Activated CD4-positive, alpha-beta memory T cell treated with anti-CD3 and anti-CD28 coated beads, Interleukin-2, amount 10 ng/mL, durations not matched to agents 7 days and 5 days (primary cell): Measurements from ENCODE around the gene C5orf34. TPM values are rescaled to one million over a fixed set of nuclear protein-coding genes. Genes with fewer than 3 reads are reported as not detected.
"Not testable (repeated sequence)": the region's sequence is repeated elsewhere in the genome, so short reads cannot be mapped to it uniquely, and the experiment has no call there.

Source experiments
- CTCF ChIA-PET: fragments of 350-600 bp; sonication (Branson Sonifier 250); formaldehyde crosslinking; loops from one replicate; lab custom pipeline; 2021; ENCODE audit warnings: antibody characterized with exemption, inconsistent platforms; lab: Charles Lee
- POLR2A ChIA-PET: fragments of 350-600 bp; sonication (Branson Sonifier 250); formaldehyde crosslinking; loops from one replicate; lab custom pipeline; 2021; ENCODE audit warnings: antibody characterized with exemption; lab: Charles Lee
- DNase-seq: peaks from one replicate; pipeline ENCODE4 v3.0.0-alpha.2; 2020
- H3K27ac Mint-ChIP-seq: one replicate; pipeline ENCODE4 v1.8.0; 2021; ENCODE audit warnings: mild to moderate bottlenecking, mixed read lengths
- H3K27me3 Mint-ChIP-seq: one replicate; pipeline ENCODE4 v1.8.0; 2021; ENCODE audit warnings: mixed read lengths
- H3K36me3 Mint-ChIP-seq: one replicate; pipeline ENCODE4 v1.8.0; 2021; ENCODE audit warnings: low read depth, mixed read lengths
- H3K4me1 Mint-ChIP-seq: one replicate; pipeline ENCODE4 v1.8.0; 2021; ENCODE audit warnings: mixed read lengths
- H3K4me3 Mint-ChIP-seq: one replicate; pipeline ENCODE4 v1.8.0; 2021; ENCODE audit warnings: mild to moderate bottlenecking, mixed read lengths
- H3K9me3 Mint-ChIP-seq: one replicate; pipeline ENCODE4 v1.8.0; 2021; ENCODE audit warnings: mixed read lengths
- total RNA-seq, 2 experiments: library from RNA; stranded (reverse); gene quantifications; one replicate each; pipeline ENCODE4 v1.2.3, GENCODE V29; 2021

Gene C5orf34, protein sequence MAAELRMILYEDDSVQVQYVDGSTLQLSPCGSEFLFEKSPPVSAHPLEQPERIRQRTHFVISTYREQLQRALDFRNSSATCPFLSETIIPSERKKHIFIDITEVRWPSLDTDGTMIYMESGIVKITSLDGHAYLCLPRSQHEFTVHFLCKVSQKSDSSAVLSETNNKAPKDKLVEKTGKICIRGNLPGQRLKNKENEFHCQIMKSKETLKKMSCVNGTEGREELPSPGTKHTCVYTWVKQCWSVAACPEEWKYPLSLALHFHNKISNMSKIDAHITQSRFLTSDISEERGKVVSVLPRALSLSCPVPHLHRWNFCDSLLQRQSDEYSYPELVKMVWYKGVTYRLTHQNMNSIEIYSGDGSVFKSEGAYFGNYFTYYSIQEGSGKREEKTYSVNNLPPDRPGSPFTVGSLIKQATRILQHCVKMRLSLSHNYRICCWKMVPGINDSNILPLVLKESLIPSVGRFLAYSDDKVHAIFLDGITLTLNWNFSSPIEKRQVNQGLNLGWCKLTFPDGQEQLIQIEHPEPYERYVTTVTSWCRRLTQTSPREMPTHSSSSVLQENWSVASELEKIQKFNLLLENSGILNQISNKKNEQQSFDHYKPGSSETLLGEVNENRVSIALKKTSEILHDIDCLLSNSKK
- total RNA-seq: 1 to 10 TPM; 7.7 to 8.5 TPM

DNA sequence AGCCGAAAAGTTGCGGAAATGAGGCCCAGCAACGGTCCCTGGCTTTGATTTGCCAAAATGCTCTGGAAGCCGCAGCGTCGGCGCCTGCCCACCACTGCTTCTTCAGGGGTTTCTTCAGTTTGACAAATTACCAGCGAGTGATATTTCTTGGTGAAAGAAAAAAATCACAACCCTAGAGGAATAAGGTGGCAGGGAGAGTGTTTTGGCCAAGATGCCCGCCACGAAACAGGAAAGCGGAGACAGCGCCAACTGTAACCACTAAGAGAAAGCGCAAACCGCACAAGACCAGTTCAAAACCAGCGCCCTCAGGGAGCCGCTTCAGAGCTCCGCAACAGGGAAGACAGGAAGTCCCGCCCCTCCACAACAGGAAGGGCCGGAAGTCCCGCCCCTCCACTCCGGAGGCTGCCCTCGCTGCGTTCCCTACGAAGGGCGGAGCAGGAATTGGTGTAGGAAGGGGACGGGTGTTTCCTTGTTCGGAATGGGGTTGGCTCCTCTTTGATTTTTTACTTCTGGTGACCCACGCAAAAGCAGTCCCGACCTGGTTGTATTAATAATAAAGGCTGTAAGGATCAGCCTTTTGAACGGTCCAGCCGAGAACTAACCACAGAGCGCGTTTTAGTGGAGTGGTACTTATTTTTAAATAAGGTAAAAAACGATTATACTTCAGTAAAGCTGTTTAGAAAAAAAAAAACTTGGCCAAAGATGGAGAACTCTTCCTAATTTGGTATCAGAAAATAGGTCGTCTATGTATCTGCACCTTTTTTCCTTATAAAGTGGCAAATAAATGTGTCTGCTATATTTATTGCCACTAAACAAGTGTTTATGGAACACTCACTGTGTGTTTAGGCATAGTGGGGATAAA is at the start of gene C5orf34:
Gene C5orf34 (minus strand): TSS at position 333 of the 862 bp plus-strand sequence. CDS start 5,809 bp downstream, outside the sequence.
- Mint-ChIP-seq H3K27me3 (no peaks in the 10 kb centered on the region), H3K27ac (peak within 1 kb of the TSS; percentile 97), H3K4me1 (peaks cover 37% of the 10 kb centered on the region), H3K9me3 (peaks cover 4% of the 10 kb centered on the region), H3K36me3 (peaks cover 18% of the 10 kb centered on the region), H3K4me3 (peak within 1 kb of the TSS; percentile 94)
- ChIA-PET POLR2A (interaction anchor here (0.8 to 4.6 kb wide), 17 partner anchors 9 to 1611 kb away, joined by 3 to 117 read pairs (median 4); partner anchors contain the start of genes HMGCS1, NNT, RIMOC1 and TMEM267), CTCF (interaction anchor here (0.9 to 2.8 kb wide), 8 partner anchors 19 to 409 kb away, joined by 3 to 20 read pairs (median 4); partner anchors contain the start of genes NNT, TMEM267 and ZNF131)
- peak; percentile 94 for DNase-seq

DNA sequence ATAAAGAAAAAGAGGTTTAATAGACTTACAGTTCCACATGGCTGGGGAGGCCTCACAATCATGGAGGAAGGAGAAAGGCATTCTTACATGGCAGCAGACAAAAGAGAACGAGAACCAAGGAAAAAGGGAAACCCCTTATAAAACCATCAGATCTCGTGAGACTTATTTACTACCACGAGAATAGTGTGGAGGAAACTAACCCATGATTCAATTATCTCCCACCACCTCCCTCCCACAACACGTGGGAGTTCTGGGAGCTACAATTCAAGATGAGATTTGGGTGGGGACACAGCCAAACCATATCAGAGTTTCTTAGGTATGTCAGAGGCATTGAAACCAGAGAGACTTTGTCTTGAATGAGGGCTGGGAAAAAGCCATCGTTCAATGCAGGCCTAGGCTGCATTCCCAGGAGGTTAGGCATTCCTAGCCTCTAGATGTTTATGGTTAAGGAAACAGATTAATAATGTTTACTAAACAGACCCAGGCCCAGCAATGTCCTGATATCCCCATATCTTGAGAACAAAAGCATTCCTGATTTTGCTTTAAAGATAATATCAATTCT is 49.4 kb upstream of the C5orf34 start:
- H3K4me1 Mint-ChIP-seq: no peaks in the 10 kb centered on the region

DNA sequence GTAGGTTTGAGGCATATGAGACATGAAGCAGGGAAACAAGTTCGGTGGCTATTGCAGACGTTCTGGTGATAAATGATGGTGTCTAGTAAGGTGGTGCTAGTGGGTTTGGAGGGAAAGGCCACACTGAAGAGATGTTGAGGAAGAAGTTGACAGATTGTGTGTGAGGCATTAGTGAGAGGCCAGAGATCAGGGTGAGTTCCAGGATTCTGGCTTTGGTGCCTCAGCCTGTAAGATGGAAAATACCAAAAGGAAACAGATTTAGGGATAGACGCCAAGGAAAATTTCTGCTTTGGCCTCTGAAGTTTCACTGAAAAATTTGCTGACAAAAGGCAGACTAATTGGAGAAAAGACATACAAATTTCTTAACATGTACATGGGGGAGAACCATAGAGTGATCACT is 48.4 kb upstream of the C5orf34 start:
- ChIA-PET CTCF (no interaction called here), POLR2A (no interaction called here)
- no peak overlapping the region for H3K4me3 Mint-ChIP-seq

More for the DNA sequence above, 49.4 kb upstream of the C5orf34 start:
- ChIA-PET POLR2A (no interaction called here), CTCF (no interaction called here)
- Mint-ChIP-seq H3K27ac (no peak overlapping the region), H3K4me3 (no peak overlapping the region), H3K36me3 (no peaks in the 10 kb centered on the region), H3K9me3 (no peaks in the 10 kb centered on the region), H3K27me3 (peaks cover 7% of the 10 kb centered on the region)
- no peak for DNase-seq

DNA sequence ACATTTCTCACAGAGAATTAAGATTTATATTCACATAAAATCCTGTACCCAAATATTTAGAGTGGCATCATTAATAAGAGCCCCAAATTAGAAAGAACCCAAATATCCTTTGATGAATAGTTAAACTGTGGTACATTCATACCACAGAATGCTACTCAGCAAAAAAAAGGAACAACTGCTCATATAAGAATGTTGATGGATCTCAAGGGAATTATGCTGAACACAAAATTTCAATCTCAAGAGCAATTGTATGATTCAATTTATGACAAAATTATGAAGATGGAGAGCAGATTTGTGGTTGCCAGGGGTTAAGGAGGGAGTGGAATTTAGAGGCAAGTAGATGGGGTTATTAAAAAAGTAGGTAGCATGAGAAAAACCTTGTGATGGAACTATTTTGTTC is 46.4 kb upstream of the C5orf34 start:
- H3K4me1 Mint-ChIP-seq: peaks cover 7% of the 10 kb centered on the region
- ChIA-PET CTCF (no interaction called here), POLR2A (interaction anchor here (1.0 kb wide), 1 partner anchor 41 kb away, joined by 3 read pairs; the partner anchor contains the start of gene NNT)
- DNase-seq: no peak
- peaks cover 7% of the 10 kb centered on the region for H3K27me3 Mint-ChIP-seq
- no peak overlapping the region for H3K4me3 Mint-ChIP-seq
- no peaks in the 10 kb centered on the region for H3K9me3 Mint-ChIP-seq
- no peaks in the 10 kb centered on the region for H3K36me3 Mint-ChIP-seq
- no peak overlapping the region for H3K27ac Mint-ChIP-seq

More for the DNA sequence above, 48.4 kb upstream of the C5orf34 start:
- Mint-ChIP-seq H3K9me3 (no peaks in the 10 kb centered on the region), H3K36me3 (no peaks in the 10 kb centered on the region), H3K27me3 (peaks cover 7% of the 10 kb centered on the region), H3K27ac (no peak overlapping the region), H3K4me1 (no peaks in the 10 kb centered on the region)
- DNase-seq: no peak

DNA sequence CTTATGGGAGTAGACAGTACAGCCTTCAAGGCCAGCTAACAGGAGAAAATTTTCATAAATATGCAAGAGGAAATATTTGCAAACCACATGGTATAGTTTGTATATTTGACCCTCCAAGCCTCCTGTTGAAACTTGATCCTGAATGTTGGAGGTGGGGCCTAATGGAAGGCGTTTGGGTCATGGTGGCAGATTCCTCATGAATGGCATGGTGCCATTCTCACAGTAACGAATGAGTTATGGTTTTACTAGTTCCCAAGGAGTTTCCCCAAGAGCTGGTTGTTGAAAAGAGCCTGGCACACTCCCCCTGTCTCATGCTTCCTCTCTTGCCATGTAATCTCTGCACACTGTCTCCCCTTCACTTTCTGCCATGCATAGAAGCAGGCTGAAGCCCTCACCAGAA is 45.2 kb upstream of the C5orf34 start:
- DNase-seq: no peak
- H3K27ac Mint-ChIP-seq: no peak overlapping the region
- POLR2A ChIA-PET: interaction anchor here (0.8 to 1.4 kb wide), 3 partner anchors 42 to 44 kb away, joined by 3 to 5 read pairs (median 3); partner anchors contain the start of gene NNT
- CTCF ChIA-PET: interaction anchor here (1.4 kb wide), 1 partner anchor 76 kb away, joined by 3 read pairs; no protein-coding TSS in a partner anchor
- no peaks in the 10 kb centered on the region for H3K9me3 Mint-ChIP-seq
- peaks cover 4% of the 10 kb centered on the region for H3K36me3 Mint-ChIP-seq
- H3K27me3 Mint-ChIP-seq: peaks cover 7% of the 10 kb centered on the region
- H3K4me3 Mint-ChIP-seq: no peak overlapping the region
- peaks cover 12% of the 10 kb centered on the region for H3K4me1 Mint-ChIP-seq

DNA sequence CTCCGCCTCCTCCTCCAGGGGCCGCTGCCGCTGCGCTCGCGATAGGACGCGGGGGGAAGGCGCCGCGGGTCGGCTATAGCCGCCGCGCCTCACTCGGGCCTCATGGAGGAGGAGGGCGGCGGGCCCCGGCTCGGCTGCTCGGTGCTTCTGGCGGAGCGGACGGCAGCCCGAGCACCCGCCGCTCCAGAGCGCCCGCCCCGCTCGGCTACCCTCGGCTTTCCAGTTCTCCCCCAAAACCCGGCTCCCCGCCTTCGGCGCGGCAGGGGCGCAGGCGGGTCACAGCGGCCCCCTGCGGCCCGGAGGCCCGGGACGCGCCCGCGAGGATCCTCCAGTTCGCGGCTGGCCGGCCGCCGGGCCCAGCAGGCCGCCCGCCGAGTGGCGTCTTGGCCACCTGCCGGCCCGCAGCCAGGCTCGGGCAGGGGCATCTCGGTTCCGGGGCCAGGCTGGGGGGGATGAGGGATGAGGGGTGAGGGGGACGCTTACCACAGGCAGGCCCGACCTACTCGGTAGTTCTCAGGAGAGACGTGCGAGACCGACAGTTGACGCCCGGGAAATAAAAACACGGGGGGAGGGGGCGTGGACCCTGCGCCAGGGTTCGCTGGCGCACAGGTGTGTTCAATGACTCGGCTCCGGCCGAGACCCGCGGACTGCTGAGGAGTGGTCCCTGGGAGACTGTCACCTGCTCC is 42.1 kb upstream of the C5orf34 start, which contains the start of gene PAIP1:
Gene PAIP1 (minus strand): TSS at position 221 of the 686 bp plus-strand sequence. CDS start 231 bp downstream, outside the sequence.
- Mint-ChIP-seq H3K4me3 (peak within 1 kb of the TSS; percentile 86), H3K27ac (peak within 1 kb of the TSS; percentile 87), H3K4me1 (peaks cover 14% of the 10 kb centered on the region), H3K27me3 (peaks cover 7% of the 10 kb centered on the region), H3K9me3 (no peaks in the 10 kb centered on the region), H3K36me3 (peaks cover 5% of the 10 kb centered on the region)
- DNase-seq: peak; percentile 87
- CTCF ChIA-PET: interaction anchor here (0.7 kb wide), 1 partner anchor 46 kb away, joined by 5 read pairs; the partner anchor contains the start of gene NNT
- POLR2A ChIA-PET: interaction anchor here (1.0 to 5.3 kb wide), 8 partner anchors 12 to 73 kb away, joined by 3 to 60 read pairs (median 10); partner anchors contain the start of genes NNT and TMEM267

DNA sequence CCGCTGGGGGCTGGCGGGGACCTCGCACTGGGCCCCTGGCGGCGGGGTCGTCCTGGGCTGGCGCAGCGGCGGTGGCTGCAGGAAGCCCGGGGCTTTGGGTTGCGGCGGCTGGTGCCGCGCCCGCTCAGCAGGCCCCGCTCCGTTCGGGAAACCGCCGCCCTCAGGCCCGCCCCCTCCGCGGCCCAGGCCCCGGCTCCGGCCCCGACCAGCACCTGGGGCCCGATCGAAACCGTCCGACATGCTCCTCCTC is 41.6 kb upstream of the C5orf34 start:
- H3K9me3 Mint-ChIP-seq, H3K27ac Mint-ChIP-seq, H3K36me3 Mint-ChIP-seq, DNase-seq, H3K27me3 Mint-ChIP-seq: not testable (repeated sequence)
- ChIA-PET POLR2A (interaction anchor here (0.7 to 5.3 kb wide), 10 partner anchors 12 to 243 kb away, joined by 3 to 60 read pairs (median 10); partner anchors contain the start of genes C5orf34, HMGCS1, NNT and TMEM267), CTCF (interaction anchor here (1.2 to 2.5 kb wide), 2 partner anchors 46 to 59 kb away, joined by 3 to 11 read pairs; partner anchors contain the start of gene NNT)
- Mint-ChIP-seq H3K4me1 (peaks cover 14% of the 10 kb centered on the region), H3K4me3 (peak overlapping the region; percentile 86)

DNA sequence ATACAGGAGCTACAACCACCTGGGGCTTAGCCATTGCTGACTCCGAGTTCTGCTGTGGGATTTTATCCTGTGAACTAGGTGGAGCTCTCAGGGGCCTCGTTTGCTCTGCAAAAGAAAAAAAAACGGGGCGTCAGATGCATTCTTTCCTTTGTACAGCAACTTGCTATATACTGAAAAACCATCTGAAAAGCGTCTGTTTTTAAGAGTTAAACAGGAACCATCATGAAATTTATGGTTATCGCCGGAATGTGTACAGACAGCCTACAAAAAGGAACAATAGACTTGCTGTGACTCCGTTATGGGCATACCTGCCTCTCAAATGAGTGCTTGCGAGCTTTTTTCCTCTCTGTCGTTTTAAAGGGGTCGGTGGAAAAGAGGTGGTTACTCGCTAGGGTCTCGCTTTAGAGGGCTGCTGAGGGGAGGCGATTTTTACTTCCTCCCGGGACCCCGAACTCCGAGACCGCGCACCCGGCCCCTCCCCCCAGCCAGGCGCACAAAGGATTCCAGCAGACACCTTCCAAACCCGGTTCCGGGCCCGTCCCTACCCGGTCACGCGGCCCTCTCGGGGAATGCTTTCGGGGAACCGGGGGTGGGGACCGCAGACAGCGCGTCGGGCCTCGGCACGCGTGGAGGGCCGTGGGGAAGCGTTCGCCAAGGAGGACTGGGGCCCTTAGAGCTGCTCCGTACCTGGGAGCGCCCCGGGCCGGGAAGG is 41.1 kb upstream of the C5orf34 start:
- peak; percentile 50 for DNase-seq
- peak overlapping the region; percentile 87 for H3K27ac Mint-ChIP-seq
- peak overlapping the region; percentile 86 for H3K4me3 Mint-ChIP-seq
- H3K36me3 Mint-ChIP-seq: peaks cover 7% of the 10 kb centered on the region
- peaks cover 16% of the 10 kb centered on the region for H3K4me1 Mint-ChIP-seq
- CTCF ChIA-PET: interaction anchor here (0.7 to 2.5 kb wide), 7 partner anchors 41 to 548 kb away, joined by 3 to 14 read pairs (median 4); partner anchors contain the start of genes C5orf34, NNT and TMEM267
- peaks cover 4% of the 10 kb centered on the region for H3K27me3 Mint-ChIP-seq
- H3K9me3 Mint-ChIP-seq: no peaks in the 10 kb centered on the region
- POLR2A ChIA-PET: interaction anchor here (0.7 to 5.3 kb wide), 14 partner anchors 11 to 538 kb away, joined by 3 to 60 read pairs (median 5); partner anchors contain the start of genes C5orf34, HMGCS1, NNT and TMEM267

DNA sequence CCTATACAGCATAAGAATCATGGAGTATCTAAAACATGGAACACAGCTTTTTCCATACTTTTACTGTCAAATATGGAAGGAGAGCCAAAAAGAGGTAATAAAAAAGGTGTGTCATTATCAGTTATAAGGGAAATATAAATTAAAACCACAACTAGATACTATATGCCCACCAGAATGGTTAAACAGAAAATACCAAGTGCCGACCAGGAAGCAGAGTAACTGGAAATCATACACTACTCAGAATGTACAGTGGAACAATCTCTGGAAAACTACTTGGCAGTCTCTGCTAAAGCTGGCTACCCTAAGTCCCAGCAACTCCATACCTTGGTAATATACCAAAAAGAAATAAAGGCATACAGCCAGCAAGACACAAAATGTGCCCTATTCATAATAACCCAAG is 39.5 kb upstream of the C5orf34 start:
- no peaks in the 10 kb centered on the region for H3K27me3 Mint-ChIP-seq
- H3K4me1 Mint-ChIP-seq: peaks cover 19% of the 10 kb centered on the region
- H3K27ac Mint-ChIP-seq: no peak overlapping the region
- no peak overlapping the region for H3K4me3 Mint-ChIP-seq
- no peak for DNase-seq
- peaks cover 13% of the 10 kb centered on the region for H3K36me3 Mint-ChIP-seq
- ChIA-PET CTCF (interaction anchor here (0.7 to 2.5 kb wide), 5 partner anchors 10 to 71 kb away, joined by 3 to 14 read pairs (median 6); partner anchors contain the start of genes C5orf34, NNT and TMEM267), POLR2A (interaction anchor here (0.9 to 5.3 kb wide), 8 partner anchors 10 to 433 kb away, joined by 4 to 60 read pairs (median 9); partner anchors contain the start of genes HMGCS1, NNT and TMEM267)
- H3K9me3 Mint-ChIP-seq: no peaks in the 10 kb centered on the region

DNA sequence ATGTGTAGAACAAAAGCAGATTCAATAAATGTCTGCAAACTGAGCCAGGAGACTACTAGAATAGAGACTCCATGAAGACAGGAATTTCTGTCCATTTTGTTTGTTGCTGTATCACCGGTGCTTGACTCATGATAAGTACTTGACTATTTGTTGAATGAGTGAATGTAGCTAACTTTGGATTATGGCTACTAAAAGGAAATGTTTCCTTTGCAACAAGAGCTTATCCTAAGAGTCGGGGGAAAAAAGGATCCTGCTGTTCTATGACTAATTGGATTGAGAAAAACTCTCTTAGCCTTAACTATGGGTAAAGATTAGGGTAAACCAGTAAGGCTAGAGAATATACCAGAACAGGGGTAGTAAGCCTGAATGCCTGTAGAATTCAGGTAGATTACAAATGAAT is 38.4 kb upstream of the C5orf34 start:
- ChIA-PET POLR2A (interaction anchor here (1.9 to 5.3 kb wide), 2 partner anchors 9 to 69 kb away, joined by 7 to 60 read pairs; partner anchors contain the start of gene TMEM267), CTCF (interaction anchor here (1.4 kb wide), 1 partner anchor 78 kb away, joined by 3 read pairs; no protein-coding TSS in a partner anchor)
- Mint-ChIP-seq H3K27me3 (no peaks in the 10 kb centered on the region), H3K4me1 (peaks cover 19% of the 10 kb centered on the region), H3K9me3 (no peaks in the 10 kb centered on the region), H3K4me3 (no peak overlapping the region), H3K36me3 (peaks cover 19% of the 10 kb centered on the region), H3K27ac (no peak overlapping the region)
- DNase-seq: no peak
